Renal pelvis (tissue), 4 donors: Measurements from ENCODE around the gene DNAJC18. TPM values are rescaled to one million over a fixed set of nuclear protein-coding genes. Genes with fewer than 3 reads are reported as not detected.

ENCODE experiments used
- DNase-seq: peaks from one replicate; pipeline ENCODE4 v3.0.0-alpha.2; 2013
- polyA plus RNA-seq, 3 donors: library from polyadenylated mRNA; unstranded; fragments of 120-200 nt; gene quantifications; one replicate each; pipeline ENCODE4 v1.2.1, GENCODE V29; 2013; ENCODE audit not compliant: insufficient read length in 3 of 3

The DNAJC18 gene
- polyA plus RNA-seq, 3 donors = 19.8 to 23.4 (median 22.0) TPM

- DNase-seq = no peak
Measured at GRCh38 chr5:139376364-139376763, 63.0 kb downstream of the DNAJC18 start.

GRCh38 chr5:139374909-139375308 is 64.4 kb downstream of the DNAJC18 start:
- no peak for DNase-seq

GRCh38 chr5:139371482-139372435 is 67.6 kb downstream of the DNAJC18 start:
- DNase-seq = no peak

GRCh38 chr5:139369181-139369580 is 70.1 kb downstream of the DNAJC18 start:
- no peak for DNase-seq

GRCh38 chr5:139368613-139369012 is 70.7 kb downstream of the DNAJC18 start:
- DNase-seq = no peak

- DNase-seq = no peak
Measured at GRCh38 chr5:139364466-139364865, 74.9 kb downstream of the DNAJC18 start.

- no peak for DNase-seq
Measured at GRCh38 chr5:139363937-139364336, 75.4 kb downstream of the DNAJC18 start.

GRCh38 chr5:139361835-139362429 is 77.4 kb downstream of the DNAJC18 start:
- DNase-seq = no peak

- DNase-seq = no peak
Measured at GRCh38 chr5:139360384-139360783, 78.9 kb downstream of the DNAJC18 start.

Other genes with a start within 250 kb of the DNAJC18 start
- gene SIL1, start 241.2 kb downstream of the DNAJC18 start, polyA plus RNA-seq = 10 to 100 TPM; 40.3 to 52.1 (median 43.5) TPM
- gene MATR3, start 145.8 kb downstream of the DNAJC18 start, polyA plus RNA-seq = 100 to 1,000 TPM; 576 to 652 (median 629) TPM
- 100 to 1,000 TPM; 152 to 163 (median 163) TPM for gene PAIP2, start 97.7 kb downstream of the DNAJC18 start, polyA plus RNA-seq
- 10 to 100 TPM; 15.0 to 22.0 (median 18.0) TPM for gene SLC23A1, start 56.2 kb downstream of the DNAJC18 start, polyA plus RNA-seq
- 1 to 10 TPM in 1 of 3 donors, under 1 TPM in 2; 0.61 to 1.1 (median 0.73) TPM for gene MZB1, start 49.6 kb downstream of the DNAJC18 start, polyA plus RNA-seq
- 1 to 10 TPM; 2.8 to 4.2 (median 3.5) TPM for gene PROB1, start 44.4 kb downstream of the DNAJC18 start, polyA plus RNA-seq
- 10 to 100 TPM in 2 of 3 donors, 1 to 10 TPM in 1; 9.9 to 20.2 (median 13.6) TPM for gene SPATA24, start 35.4 kb downstream of the DNAJC18 start, polyA plus RNA-seq
- gene ECSCR, start 23.2 kb upstream of the DNAJC18 start, polyA plus RNA-seq = 10 to 100 TPM; 21.7 to 30.4 (median 24.4) TPM
- gene SMIM33, start 31.5 kb upstream of the DNAJC18 start, polyA plus RNA-seq = under 1 TPM in 1 of 3 donors, not detected in 2; 0.12 TPM
- 10 to 100 TPM; 33.0 to 41.3 (median 34.1) TPM for gene STING1, start 43.2 kb upstream of the DNAJC18 start, polyA plus RNA-seq
- 100 to 1,000 TPM; 138 to 149 (median 141) TPM for gene UBE2D2, start 121.8 kb upstream of the DNAJC18 start, polyA plus RNA-seq
- 100 to 1,000 TPM; 190 to 206 (median 205) TPM for gene CXXC5, start 208.8 kb upstream of the DNAJC18 start, polyA plus RNA-seq